NCI-H510A (cell line): ENCODE measurements around the gene MILR1.
"Not testable (repeated sequence)": the region's sequence is repeated elsewhere in the genome, so short reads cannot be mapped to it uniquely, and the experiment has no call there.

Source experiments
- DNase-seq: peaks from one replicate; lab custom pipeline; 2025; lab: John Stamatoyannopoulos, UW

The MILR1 gene

GRCh38 chr17:64428406-64428805, 20.5 kb upstream of the MILR1 start:
- no peak for DNase-seq

- DNase-seq: not testable (repeated sequence)
These were observed 18.9 kb upstream of the MILR1 start for GRCh38 chr17:64430036-64430435.

GRCh38 chr17:64431534-64431933, 17.4 kb upstream of the MILR1 start:
- no peak for DNase-seq

GRCh38 chr17:64437944-64438525, 10.9 kb upstream of the MILR1 start:
- DNase-seq: no peak

GRCh38 chr17:64439521-64439920, 9.4 kb upstream of the MILR1 start:
- DNase-seq: not testable (repeated sequence)

- DNase-seq: no peak
These were observed 9.0 kb upstream of the MILR1 start for GRCh38 chr17:64439956-64440355.

GRCh38 chr17:64441772-64442540, 7.0 kb upstream of the MILR1 start:
- DNase-seq: no peak

GRCh38 chr17:64442541-64442971, 6.4 kb upstream of the MILR1 start:
- no peak for DNase-seq

- no peak for DNase-seq
These were observed 5.7 kb upstream of the MILR1 start for GRCh38 chr17:64443086-64443760.

GRCh38 chr17:64447526-64447925, 1.4 kb upstream of the MILR1 start:
- no peak for DNase-seq

GRCh38 chr17:64449545-64449944, 630 bp downstream of the MILR1 start:
- no peak for DNase-seq

GRCh38 chr17:64455993-64456885, 7.3 kb downstream of the MILR1 start:
- DNase-seq: no peak

GRCh38 chr17:64457156-64457555, 8.2 kb downstream of the MILR1 start:
- no peak for DNase-seq

- DNase-seq: no peak
These were observed 9.8 kb downstream of the MILR1 start for GRCh38 chr17:64458756-64459155.

- no peak for DNase-seq
These were observed 10.4 kb downstream of the MILR1 start for GRCh38 chr17:64459284-64459747.

GRCh38 chr17:64459818-64460217, 10.9 kb downstream of the MILR1 start:
- not testable (repeated sequence) for DNase-seq

- no peak for DNase-seq
These were observed 12.0 kb downstream of the MILR1 start for GRCh38 chr17:64460955-64461354.

GRCh38 chr17:64461788-64462187, 12.9 kb downstream of the MILR1 start:
- DNase-seq: no peak

GRCh38 chr17:64466019-64466735, 17.3 kb downstream of the MILR1 start:
- DNase-seq: no peak

GRCh38 chr17:64466834-64467233, 17.9 kb downstream of the MILR1 start:
- not testable (repeated sequence) for DNase-seq

- no peak for DNase-seq
These were observed 21.7 kb downstream of the MILR1 start for GRCh38 chr17:64470625-64471024.
